OCI-LY1 (cell line): Measurements from ENCODE around the gene ARHGAP22.

Source experiments
- EZH2 ChIP-seq: fragments of 200-600 bp; sonication (generic), shearing (Covaris generic); IDR thresholded peaks from 2 replicates; pipeline ENCODE4 v1.8.0; 2017; ENCODE audit warnings: borderline replicate concordance, mixed run types, mild to moderate bottlenecking, antibody characterized with exemption, low read length, moderate library complexity, mixed read lengths
- TF ChIP-seq, protein P1 (sequence below): fragments of 200-600 bp; sonication (generic), shearing (Covaris generic); IDR thresholded peaks from 2 replicates; pipeline ENCODE4 v1.5.1; 2017; ENCODE audit warnings: mild to moderate bottlenecking, antibody characterized with exemption, low read length, moderate library complexity, mixed read lengths

DNA sequence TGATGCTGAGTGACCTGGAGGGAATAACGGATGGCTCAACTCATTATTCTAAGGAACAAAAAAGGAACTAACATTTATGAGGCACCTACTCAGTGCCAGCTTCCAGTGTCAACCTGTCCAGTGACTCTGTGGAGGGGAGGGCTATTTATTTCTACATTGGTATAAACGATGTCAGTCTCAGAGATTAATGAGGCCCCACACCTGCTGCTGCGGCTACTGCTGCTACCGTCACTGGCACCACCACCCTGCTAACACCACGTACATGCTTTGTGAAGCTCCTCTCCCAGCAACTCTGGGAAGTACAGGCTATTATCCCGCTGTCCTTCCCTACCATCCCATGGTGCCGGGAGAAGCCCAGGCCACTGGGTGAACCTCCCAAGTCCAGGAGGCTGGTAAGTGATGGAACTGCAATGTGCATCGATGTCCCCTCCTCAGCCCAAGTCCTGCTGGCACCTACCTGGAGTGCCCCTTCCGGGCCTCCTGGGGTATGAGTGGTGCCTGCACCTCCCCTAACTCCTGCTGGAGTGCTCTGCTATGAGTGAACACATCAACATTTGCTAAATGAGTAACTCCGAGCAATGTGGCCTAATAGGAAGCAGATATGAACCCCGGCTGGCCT is 101.5 kb downstream of the ARHGAP22 start:
- TF ChIP-seq EZH2, result no peak
- TF ChIP-seq, protein P1, sequence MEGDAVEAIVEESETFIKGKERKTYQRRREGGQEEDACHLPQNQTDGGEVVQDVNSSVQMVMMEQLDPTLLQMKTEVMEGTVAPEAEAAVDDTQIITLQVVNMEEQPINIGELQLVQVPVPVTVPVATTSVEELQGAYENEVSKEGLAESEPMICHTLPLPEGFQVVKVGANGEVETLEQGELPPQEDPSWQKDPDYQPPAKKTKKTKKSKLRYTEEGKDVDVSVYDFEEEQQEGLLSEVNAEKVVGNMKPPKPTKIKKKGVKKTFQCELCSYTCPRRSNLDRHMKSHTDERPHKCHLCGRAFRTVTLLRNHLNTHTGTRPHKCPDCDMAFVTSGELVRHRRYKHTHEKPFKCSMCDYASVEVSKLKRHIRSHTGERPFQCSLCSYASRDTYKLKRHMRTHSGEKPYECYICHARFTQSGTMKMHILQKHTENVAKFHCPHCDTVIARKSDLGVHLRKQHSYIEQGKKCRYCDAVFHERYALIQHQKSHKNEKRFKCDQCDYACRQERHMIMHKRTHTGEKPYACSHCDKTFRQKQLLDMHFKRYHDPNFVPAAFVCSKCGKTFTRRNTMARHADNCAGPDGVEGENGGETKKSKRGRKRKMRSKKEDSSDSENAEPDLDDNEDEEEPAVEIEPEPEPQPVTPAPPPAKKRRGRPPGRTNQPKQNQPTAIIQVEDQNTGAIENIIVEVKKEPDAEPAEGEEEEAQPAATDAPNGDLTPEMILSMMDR, result no peak
